Measurements from ENCODE around the gene UBC.

DNA sequence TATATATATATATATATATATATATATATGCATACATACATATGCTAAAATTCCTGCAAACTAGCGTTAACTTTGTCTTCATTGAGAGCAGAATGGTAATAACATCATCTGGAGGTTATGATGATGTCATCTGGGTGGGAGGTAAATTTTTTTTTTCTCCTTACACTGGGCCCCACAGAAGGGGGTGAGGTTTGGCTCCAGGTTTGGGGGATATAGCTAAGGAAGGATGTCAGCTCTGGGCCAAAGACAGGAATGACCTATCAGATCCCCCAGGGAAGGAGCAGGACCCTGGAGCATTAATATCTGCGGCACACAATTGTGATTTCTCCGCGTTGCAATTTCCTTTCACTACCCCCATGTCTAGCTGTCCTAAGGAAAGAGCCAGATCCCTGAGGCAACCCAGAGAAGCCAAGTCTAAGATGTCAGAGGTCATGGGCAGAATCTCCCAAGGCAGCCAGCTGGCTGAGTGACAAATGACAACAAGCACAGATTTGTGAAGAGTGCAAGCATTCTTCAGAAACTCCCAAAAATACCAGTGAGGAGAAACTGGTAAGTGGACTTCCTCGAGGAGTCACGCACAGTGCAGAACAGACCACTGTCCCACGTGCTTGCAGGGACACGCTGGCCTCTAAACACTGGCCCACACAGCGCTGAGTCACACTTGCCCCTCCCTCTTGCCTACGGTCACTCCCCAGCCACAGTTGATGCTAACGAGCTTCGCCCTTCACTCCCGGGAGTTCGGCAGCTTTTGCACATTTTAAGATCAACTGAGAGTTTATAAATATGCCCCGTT is 9.9 kb downstream of the UBC start:
- no peak for TF ChIP-seq EZH2 (IDR thresholded peaks at IDR 0.05)
- no peak for TF ChIP-seq POLR2AphosphoS5 (IDR thresholded peaks at IDR 0.05; ENCODE audit: borderline replicate concordance, low read depth, low read length)
- TF ChIP-seq FOXP2 (optimal IDR thresholded peaks at IDR 0.05; ENCODE audit: control extremely low read depth, extremely low read length, insufficient read depth): no peak
